OCI-LY3 (cell line): Measurements from ENCODE around the gene RNF38.
"Not testable (repeated sequence)": the region's sequence is repeated elsewhere in the genome, so short reads cannot be mapped to it uniquely, and the experiment has no call there.

Experiments used
- H2AFZ ChIP-seq: fragments of 200-600, 300-600 bp; shearing (Covaris generic); 2 replicates; pipeline ENCODE4 v1.6.0; 2014; ENCODE audit warnings: antibody characterized with exemption, low read depth, low read length
- H3K27ac ChIP-seq: fragments of 200-600, 300-600 bp; sonication (generic); 2 replicates; pipeline ENCODE4 v1.5.1; 2014; ENCODE audit warnings: mild to moderate bottlenecking, low read length, moderate library complexity, mixed read lengths
- H3K27me3 ChIP-seq: fragments of 200-600, 300-600 bp; sonication (generic); 2 replicates; pipeline ENCODE4 v1.6.1; 2014; ENCODE audit warnings: low read depth, low read length, mixed read lengths
- H3K36me3 ChIP-seq: fragments of 200-600, 300-600 bp; sonication (generic); replicated peaks from 2 replicates; pipeline ENCODE3; 2014; ENCODE audit warnings: low read depth, low read length, mixed read lengths
- H3K4me1 ChIP-seq: fragments of 300-600, 200-600 bp; sonication (generic); 2 replicates; pipeline ENCODE4 v1.6.1; 2014; ENCODE audit warnings: low read length, mixed read lengths
- H3K4me2 ChIP-seq: fragments of 200-600, 300-600 bp; sonication (generic); 2 replicates; pipeline ENCODE4 v1.6.1; 2014; ENCODE audit warnings: low read length, mixed read lengths
- H3K4me3 ChIP-seq: fragments of 300-600, 200-600 bp; sonication (generic); 2 replicates; pipeline ENCODE4 v1.5.1; 2014; ENCODE audit warnings: antibody characterized with exemption, mild to moderate bottlenecking, low read length, moderate library complexity
- H3K79me2 ChIP-seq: fragments of 300-600, 200-600 bp; shearing (Covaris generic); 2 replicates; pipeline ENCODE4 v1.6.1; 2014; ENCODE audit warnings: mild to moderate bottlenecking, low read length, mixed read lengths
- H3K9ac ChIP-seq: fragments of 300-600, 200-600 bp; shearing (Covaris generic); 2 replicates; pipeline ENCODE4 v1.6.0; 2014; ENCODE audit warnings: mild to moderate bottlenecking, low read length, moderate library complexity
- H3K9me3 ChIP-seq: fragments of 200-600, 300-600 bp; shearing (Covaris generic); 2 replicates; pipeline ENCODE4 v1.6.1; 2014; ENCODE audit warnings: low read length, mixed read lengths; ENCODE audit not compliant: insufficient read depth
- H4K20me1 ChIP-seq: fragments of 200-600, 300-600 bp; sonication (generic); 2 replicates; pipeline ENCODE4 v1.6.1; 2016; ENCODE audit warnings: low read length, mixed read lengths; ENCODE audit not compliant: insufficient read depth
- EZH2phosphoT487 ChIP-seq: fragments of 200-600 bp; shearing (Covaris generic); IDR thresholded peaks from 2 replicates; pipeline ENCODE4 v1.6.1; 2018; ENCODE audit warnings: antibody characterized with exemption, mixed run types, low read depth
- TF ChIP-seq, protein P1 (sequence below): fragments of 200-600, 300-600 bp; sonication (generic); IDR thresholded peaks from 2 replicates; pipeline ENCODE4 v1.5.1; 2014; ENCODE audit warnings: antibody characterized with exemption, low read length, low read depth

The RNF38 gene

DNA sequence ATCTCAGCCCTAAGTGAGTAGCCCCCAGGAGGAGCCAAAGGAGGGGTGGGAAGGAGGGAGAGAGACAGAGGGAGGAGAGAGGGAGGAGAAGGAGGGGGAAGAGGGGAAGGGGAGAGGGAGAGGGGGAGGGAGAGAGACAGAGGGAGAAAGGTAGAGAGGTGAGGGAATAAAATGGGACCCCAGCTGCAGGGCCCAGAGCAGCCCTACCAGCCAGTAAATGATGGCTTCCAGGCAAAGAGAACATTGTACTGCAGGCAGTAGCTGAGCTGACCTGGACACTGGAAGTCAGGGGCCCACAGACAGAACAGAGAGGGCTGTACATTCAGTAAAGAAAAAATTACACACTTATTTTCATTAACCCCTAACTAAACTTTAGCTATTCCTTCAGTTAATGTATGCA is 84.0 kb downstream of the RNF38 start:
- Histone ChIP-seq H3K27ac (peak overlapping the region; percentile 47), H4K20me1 (no peaks in the 10 kb centered on the region)

DNA sequence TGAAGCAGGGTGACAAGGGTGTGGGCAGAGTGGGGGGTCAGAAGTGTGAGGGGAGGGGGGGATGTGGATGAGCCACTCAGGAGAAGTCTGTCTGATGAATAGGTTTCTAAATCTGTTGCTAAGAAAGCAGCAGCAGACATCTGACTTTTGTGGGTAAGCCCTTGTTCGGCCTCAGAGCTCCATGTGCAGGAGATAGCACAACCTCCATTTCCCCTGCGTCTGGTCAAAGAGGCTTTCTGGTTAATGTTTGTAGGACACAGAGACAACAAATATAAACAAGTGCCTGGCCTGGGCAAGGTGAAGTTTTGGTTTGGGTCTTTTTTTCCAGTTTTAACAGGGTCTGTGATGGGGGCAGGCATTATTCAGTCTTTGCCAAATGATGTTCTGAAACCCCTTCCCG is 84.8 kb downstream of the RNF38 start:
- peak overlapping the region; percentile 74 for H3K4me2 ChIP-seq
- no peaks in the 10 kb centered on the region for H3K79me2 ChIP-seq
- peak overlapping the region; percentile 47; the same call in 1 of the 2 replicates for H3K27ac ChIP-seq

More for the DNA sequence above, 84.0 kb downstream of the RNF38 start:
- Histone ChIP-seq H3K36me3 (no peaks in the 10 kb centered on the region), H3K4me2 (peak overlapping the region; percentile 74), H3K4me1 (peaks cover 35% of the 10 kb centered on the region), H3K9me3 (no peaks in the 10 kb centered on the region), H3K9ac (peak overlapping the region; percentile 40), H3K4me3 (peak overlapping the region; percentile 45), H3K27me3 (no peaks in the 10 kb centered on the region), H3K79me2 (no peaks in the 10 kb centered on the region), H2AFZ (peak overlapping the region; percentile 47)
- TF ChIP-seq, protein P1, sequence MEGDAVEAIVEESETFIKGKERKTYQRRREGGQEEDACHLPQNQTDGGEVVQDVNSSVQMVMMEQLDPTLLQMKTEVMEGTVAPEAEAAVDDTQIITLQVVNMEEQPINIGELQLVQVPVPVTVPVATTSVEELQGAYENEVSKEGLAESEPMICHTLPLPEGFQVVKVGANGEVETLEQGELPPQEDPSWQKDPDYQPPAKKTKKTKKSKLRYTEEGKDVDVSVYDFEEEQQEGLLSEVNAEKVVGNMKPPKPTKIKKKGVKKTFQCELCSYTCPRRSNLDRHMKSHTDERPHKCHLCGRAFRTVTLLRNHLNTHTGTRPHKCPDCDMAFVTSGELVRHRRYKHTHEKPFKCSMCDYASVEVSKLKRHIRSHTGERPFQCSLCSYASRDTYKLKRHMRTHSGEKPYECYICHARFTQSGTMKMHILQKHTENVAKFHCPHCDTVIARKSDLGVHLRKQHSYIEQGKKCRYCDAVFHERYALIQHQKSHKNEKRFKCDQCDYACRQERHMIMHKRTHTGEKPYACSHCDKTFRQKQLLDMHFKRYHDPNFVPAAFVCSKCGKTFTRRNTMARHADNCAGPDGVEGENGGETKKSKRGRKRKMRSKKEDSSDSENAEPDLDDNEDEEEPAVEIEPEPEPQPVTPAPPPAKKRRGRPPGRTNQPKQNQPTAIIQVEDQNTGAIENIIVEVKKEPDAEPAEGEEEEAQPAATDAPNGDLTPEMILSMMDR: no peak
- no peak for TF ChIP-seq EZH2phosphoT487

DNA sequence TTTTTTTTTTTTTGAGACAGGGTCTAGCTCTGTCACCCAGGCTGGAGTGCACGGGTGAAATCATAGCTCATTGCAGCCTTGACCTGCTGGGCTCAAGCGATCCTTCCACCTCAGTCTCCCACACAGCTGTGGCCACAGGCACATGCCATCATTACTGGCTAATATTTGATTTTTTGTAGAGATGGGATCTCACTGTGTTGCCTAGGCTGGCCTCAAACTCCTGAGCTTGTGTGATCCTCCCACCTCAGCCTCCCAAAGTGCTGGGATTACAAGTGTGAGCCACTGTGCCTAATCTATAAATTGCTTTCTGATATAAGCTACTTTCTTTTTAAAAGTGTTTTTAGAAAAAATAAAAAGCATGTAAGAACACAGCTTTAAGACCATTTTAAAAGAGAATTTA is 85.3 kb downstream of the RNF38 start:
- Histone ChIP-seq H3K4me3 (no peak overlapping the region), H3K9me3 (no peaks in the 10 kb centered on the region), H2AFZ (no peak overlapping the region), H3K36me3 (no peaks in the 10 kb centered on the region), H3K4me1 (peaks cover 35% of the 10 kb centered on the region), H3K27me3 (no peaks in the 10 kb centered on the region), H3K27ac (no peak overlapping the region), H3K4me2 (no peak overlapping the region), H4K20me1 (no peaks in the 10 kb centered on the region), H3K79me2 (no peaks in the 10 kb centered on the region), H3K9ac (no peak overlapping the region)
- TF ChIP-seq, protein P1: no peak
- no peak for TF ChIP-seq EZH2phosphoT487

More for the DNA sequence above, 84.8 kb downstream of the RNF38 start:
- Histone ChIP-seq H3K9me3 (no peaks in the 10 kb centered on the region), H3K36me3 (no peaks in the 10 kb centered on the region), H3K4me1 (peaks cover 35% of the 10 kb centered on the region), H2AFZ (peak overlapping the region; percentile 47), H3K9ac (peak overlapping the region; percentile 40), H4K20me1 (no peaks in the 10 kb centered on the region), H3K27me3 (no peaks in the 10 kb centered on the region), H3K4me3 (no peak overlapping the region)
- no peak for TF ChIP-seq EZH2phosphoT487
- TF ChIP-seq, protein P1: no peak

DNA sequence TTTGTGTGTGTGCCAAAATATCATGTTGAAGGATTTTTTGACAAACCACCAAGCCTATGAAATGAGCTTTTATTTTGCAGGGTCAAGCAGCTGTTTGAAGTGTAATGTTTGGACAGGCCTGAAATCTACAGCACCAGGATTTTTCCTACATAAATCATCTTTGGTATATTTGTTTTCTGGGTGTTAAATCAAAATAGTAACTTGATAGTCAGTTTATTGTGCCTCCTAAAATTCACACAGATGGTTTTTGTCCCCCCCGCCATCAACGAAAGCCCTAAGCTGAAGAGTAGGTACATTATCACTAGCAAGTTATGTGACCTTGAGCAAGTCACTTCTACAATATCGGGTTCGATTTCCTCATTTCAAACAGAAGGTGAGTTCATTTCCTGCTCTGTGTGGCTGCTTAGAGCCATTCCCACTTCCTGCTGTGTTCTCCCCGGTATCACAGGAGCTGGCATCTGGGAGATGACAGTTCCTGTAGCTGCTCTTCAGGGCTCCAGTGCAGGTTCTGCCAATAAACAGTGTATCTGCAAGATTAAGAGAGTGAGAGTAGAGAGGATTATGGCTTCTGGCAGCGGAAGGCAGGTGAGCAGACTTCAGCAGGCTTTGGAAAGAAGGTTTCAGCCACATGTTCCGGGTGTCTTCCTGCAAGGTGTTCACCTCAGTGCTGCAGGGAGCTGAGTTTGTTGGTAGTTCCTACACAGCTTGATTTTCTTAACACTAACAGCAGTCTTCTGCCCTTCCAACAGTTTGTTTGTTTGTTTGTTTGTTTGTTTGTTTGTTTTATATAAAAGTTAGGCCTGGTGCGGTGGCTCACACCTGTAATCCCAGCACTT is 93.4 kb downstream of the RNF38 start:
- Histone ChIP-seq H3K27ac (peak overlapping the region; percentile 21), H3K9ac (no peak overlapping the region), H3K9me3 (no peaks in the 10 kb centered on the region), H2AFZ (peak overlapping the region; percentile 58), H3K4me2 (peak overlapping the region; percentile 43), H3K4me1 (peaks cover 10% of the 10 kb centered on the region), H3K27me3 (no peaks in the 10 kb centered on the region), H4K20me1 (no peaks in the 10 kb centered on the region), H3K79me2 (no peaks in the 10 kb centered on the region), H3K4me3 (peak overlapping the region; percentile 1), H3K36me3 (no peaks in the 10 kb centered on the region)
- TF ChIP-seq EZH2phosphoT487: no peak
- TF ChIP-seq, protein P1: no peak

GRCh38 chr9:36304366-36304765 is 95.7 kb downstream of the RNF38 start:
- H3K27ac ChIP-seq, H3K4me2 ChIP-seq, H4K20me1 ChIP-seq: not testable (repeated sequence)

More at GRCh38 chr9:36304366-36304765, 95.7 kb downstream of the RNF38 start:
- not testable (repeated sequence) for H2AFZ ChIP-seq, H3K9ac ChIP-seq, H3K79me2 ChIP-seq, H3K4me3 ChIP-seq, H3K27me3 ChIP-seq, H3K36me3 ChIP-seq, H3K9me3 ChIP-seq
- peaks cover 10% of the 10 kb centered on the region for H3K4me1 ChIP-seq
